PC-9 (cell line): ENCODE measurements around the gene MRPS22. TPM values are rescaled to one million over a fixed set of nuclear protein-coding genes. Genes with fewer than 3 reads are reported as not detected.
"Not testable (repeated sequence)": the region's sequence is repeated elsewhere in the genome, so short reads cannot be mapped to it uniquely, and the experiment has no call there.

ENCODE experiments used
- BruUV-seq: library from RNA; stranded (reverse); fragments of 400-500 nt; replicated peaks from 2 replicates; lab custom pipeline; 2021; lab: Mats Ljungman, UMichigan
- CTCF ChIA-PET: fragments of 300-600 bp; sonication (Branson Sonifier 250); formaldehyde crosslinking; loops from one replicate; lab custom pipeline; 2022; ENCODE audit warnings: antibody characterized with exemption; lab: Charles Lee
- POLR2A ChIA-PET: fragments of 300-600 bp; sonication (Branson Sonifier 250); formaldehyde crosslinking; loops from one replicate; lab custom pipeline; 2022; ENCODE audit warnings: antibody characterized with exemption; ENCODE audit not compliant: unreplicated experiment; lab: Charles Lee
- DNase-seq, 2 experiments: peaks; one replicate each; pipeline versions ENCODE4 v3.0.0 to v3.0.0-alpha.2; 2015 to 2022; ENCODE audit warnings: mixed read lengths in 1 of 2
- H2AFZ ChIP-seq: fragments of 200-600 bp; sonication (generic); 2 replicates; pipeline ENCODE4 v1.8.1; 2017; ENCODE audit warnings: antibody characterized with exemption
- H3F3A ChIP-seq: fragments of 200-600 bp; sonication (generic); 2 replicates; pipeline ENCODE4 v1.8.1; 2017; ENCODE audit warnings: antibody characterized with exemption, mild to moderate bottlenecking, low read depth; ENCODE audit not compliant: insufficient read depth
- H3K27ac ChIP-seq: fragments of 200-600 bp; sonication (generic); 2 replicates; pipeline ENCODE4 v1.6.1; 2016; ENCODE audit warnings: mixed run types
- H3K27me3 ChIP-seq: fragments of 200-600 bp; sonication (generic); 2 replicates; pipeline ENCODE4 v1.6.1; 2016; ENCODE audit warnings: low read depth, mixed run types; ENCODE audit not compliant: insufficient read depth
- H3K36me3 ChIP-seq: fragments of 200-600 bp; sonication (generic); 2 replicates; pipeline ENCODE4 v1.6.1; 2016; ENCODE audit warnings: low read depth, mixed run types
- H3K4me1 ChIP-seq: fragments of 200-600 bp; sonication (generic); replicated peaks from 2 replicates; pipeline ENCODE4 v1.6.1; 2016; ENCODE audit warnings: mixed run types; ENCODE audit not compliant: insufficient read depth
- H3K4me2 ChIP-seq: fragments of 200-600 bp; sonication (generic); 2 replicates; pipeline ENCODE4 v1.6.1; 2017; ENCODE audit warnings: mixed run types
- H3K4me3 ChIP-seq: fragments of 200-600 bp; sonication (generic); 2 replicates; pipeline ENCODE4 v1.6.1; 2016; ENCODE audit warnings: mixed run types
- H3K79me2 ChIP-seq: fragments of 200-600 bp; sonication (generic); 2 replicates; pipeline ENCODE4 v1.6.1; 2017; ENCODE audit warnings: low read depth, mixed run types
- H3K9me2 ChIP-seq: fragments of 200-600 bp; sonication (generic); 2 replicates; pipeline ENCODE4 v1.8.1; 2017; ENCODE audit warnings: mild to moderate bottlenecking; ENCODE audit not compliant: insufficient read depth
- H3K9me3 ChIP-seq: fragments of 200-600 bp; sonication (generic); 2 replicates; pipeline ENCODE4 v1.8.1; 2016; ENCODE audit warnings: low read depth; ENCODE audit not compliant: insufficient read depth
- H4K20me1 ChIP-seq: fragments of 200-600 bp; sonication (generic); 2 replicates; pipeline ENCODE4 v1.8.1; 2017; ENCODE audit not compliant: insufficient read depth
- EZH2 ChIP-seq: fragments of 200-600 bp; sonication (generic); IDR thresholded peaks from 2 replicates; pipeline ENCODE4 v1.8.0; 2017; ENCODE audit warnings: antibody characterized with exemption, low read depth
- intact Hi-C: fragments of 100-400 bp; cut with micrococcal nuclease; formaldehyde crosslinking; loops from one replicate; pipeline ENCODE4 v1.10.0; 2022; ENCODE audit not compliant: unreplicated experiment
- total RNA-seq: library from RNA; stranded (reverse); gene quantifications from 2 replicates; pipeline ENCODE4 v1.2.3, GENCODE V29; 2021
- TF ChIP-seq, protein P1 (sequence below): fragments of 200-600 bp; sonication (generic); conservative IDR thresholded peaks from 2 replicates; pipeline ENCODE4 v1.6.1; 2017; ENCODE audit warnings: mixed run types, antibody characterized with exemption, mild to moderate bottlenecking, moderate library complexity

The MRPS22 gene
- total RNA-seq, 1 experiment from 2014 or later, result 68.0 TPM

- CTCF ChIA-PET, result no interaction called here
- H3K4me3 ChIP-seq, result no peak overlapping the region
Measured at GRCh38 chr3:139396707-139397106, 52.9 kb downstream of the MRPS22 start.

DNA sequence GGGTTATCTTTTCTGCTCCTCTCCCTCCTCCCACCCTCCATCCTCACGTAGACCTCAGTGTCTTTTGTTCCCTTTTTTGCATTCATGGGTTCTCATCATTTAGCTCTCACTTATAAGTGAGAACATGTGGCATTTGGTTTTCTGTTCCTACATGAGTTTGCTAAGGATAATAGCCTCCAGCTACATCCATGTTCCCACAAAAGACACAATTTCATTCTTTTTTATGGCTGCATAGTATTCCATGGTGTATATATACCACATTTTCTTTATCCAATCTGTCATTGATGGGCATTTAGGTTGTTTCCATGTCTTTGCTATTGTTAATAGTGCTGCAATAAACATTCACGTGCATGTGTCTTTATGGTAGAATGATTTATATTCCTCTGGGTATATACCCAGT is 57.3 kb downstream of the MRPS22 start:
- H3K4me3 ChIP-seq, H4K20me1 ChIP-seq, H3K9me2 ChIP-seq, CTCF ChIA-PET, BruUV-seq, H3K4me1 ChIP-seq, H3K79me2 ChIP-seq, H3K4me2 ChIP-seq, POLR2A ChIA-PET, intact Hi-C loops, DNase-seq, H3K36me3 ChIP-seq, H3F3A ChIP-seq, H3K27me3 ChIP-seq, H3K27ac ChIP-seq, H2AFZ ChIP-seq: not testable (repeated sequence)
- H3K9me3 ChIP-seq, result peaks cover 27% of the 10 kb centered on the region

More at GRCh38 chr3:139396707-139397106, 52.9 kb downstream of the MRPS22 start:
- H3K9me2 ChIP-seq, result no peaks in the 10 kb centered on the region
- H2AFZ ChIP-seq, result no peak overlapping the region
- no peak overlapping the region for H3K4me2 ChIP-seq
- DNase-seq, result no peak
- H3F3A ChIP-seq, result no peaks in the 10 kb centered on the region
- no peaks in the 10 kb centered on the region for H3K27me3 ChIP-seq
- no peaks in the 10 kb centered on the region for H3K4me1 ChIP-seq
- BruUV-seq, result no TSS peak
- H3K9me3 ChIP-seq, result no peaks in the 10 kb centered on the region; the same call in 1 of the 2 replicates
- H3K27ac ChIP-seq, result no peak overlapping the region
- intact Hi-C loops, result no loop called here
- no peaks in the 10 kb centered on the region for H4K20me1 ChIP-seq
- H3K36me3 ChIP-seq, result no peaks in the 10 kb centered on the region
- POLR2A ChIA-PET, result no interaction called here
- TF ChIP-seq, protein P1, sequence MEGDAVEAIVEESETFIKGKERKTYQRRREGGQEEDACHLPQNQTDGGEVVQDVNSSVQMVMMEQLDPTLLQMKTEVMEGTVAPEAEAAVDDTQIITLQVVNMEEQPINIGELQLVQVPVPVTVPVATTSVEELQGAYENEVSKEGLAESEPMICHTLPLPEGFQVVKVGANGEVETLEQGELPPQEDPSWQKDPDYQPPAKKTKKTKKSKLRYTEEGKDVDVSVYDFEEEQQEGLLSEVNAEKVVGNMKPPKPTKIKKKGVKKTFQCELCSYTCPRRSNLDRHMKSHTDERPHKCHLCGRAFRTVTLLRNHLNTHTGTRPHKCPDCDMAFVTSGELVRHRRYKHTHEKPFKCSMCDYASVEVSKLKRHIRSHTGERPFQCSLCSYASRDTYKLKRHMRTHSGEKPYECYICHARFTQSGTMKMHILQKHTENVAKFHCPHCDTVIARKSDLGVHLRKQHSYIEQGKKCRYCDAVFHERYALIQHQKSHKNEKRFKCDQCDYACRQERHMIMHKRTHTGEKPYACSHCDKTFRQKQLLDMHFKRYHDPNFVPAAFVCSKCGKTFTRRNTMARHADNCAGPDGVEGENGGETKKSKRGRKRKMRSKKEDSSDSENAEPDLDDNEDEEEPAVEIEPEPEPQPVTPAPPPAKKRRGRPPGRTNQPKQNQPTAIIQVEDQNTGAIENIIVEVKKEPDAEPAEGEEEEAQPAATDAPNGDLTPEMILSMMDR, result no peak
- no peak for TF ChIP-seq EZH2
- H3K79me2 ChIP-seq, result no peaks in the 10 kb centered on the region

Other genes starting within 250 kb of the MRPS22 start
- gene COPB2, start 45.6 kb downstream of the MRPS22 start, total RNA-seq, result 147 and 156 TPM in 2 replicates
- not detected in 2 replicates for gene RBP2, start 132.5 kb downstream of the MRPS22 start, total RNA-seq
- gene RBP1, start 195.7 kb downstream of the MRPS22 start, total RNA-seq, result 40.2 and 77.6 TPM in 2 replicates